Anterior cingulate cortex (tissue), 58 donors: ENCODE data around the gene S100A1.
"Not testable (repeated sequence)": the region's sequence is repeated elsewhere in the genome, so short reads cannot be mapped to it uniquely, and the experiment has no call there.

Source experiments
- DNase-seq, 58 donors: peaks; one replicate each; lab custom pipeline; 2025; lab: John Stamatoyannopoulos, UW

S100A1 gene

DNA sequence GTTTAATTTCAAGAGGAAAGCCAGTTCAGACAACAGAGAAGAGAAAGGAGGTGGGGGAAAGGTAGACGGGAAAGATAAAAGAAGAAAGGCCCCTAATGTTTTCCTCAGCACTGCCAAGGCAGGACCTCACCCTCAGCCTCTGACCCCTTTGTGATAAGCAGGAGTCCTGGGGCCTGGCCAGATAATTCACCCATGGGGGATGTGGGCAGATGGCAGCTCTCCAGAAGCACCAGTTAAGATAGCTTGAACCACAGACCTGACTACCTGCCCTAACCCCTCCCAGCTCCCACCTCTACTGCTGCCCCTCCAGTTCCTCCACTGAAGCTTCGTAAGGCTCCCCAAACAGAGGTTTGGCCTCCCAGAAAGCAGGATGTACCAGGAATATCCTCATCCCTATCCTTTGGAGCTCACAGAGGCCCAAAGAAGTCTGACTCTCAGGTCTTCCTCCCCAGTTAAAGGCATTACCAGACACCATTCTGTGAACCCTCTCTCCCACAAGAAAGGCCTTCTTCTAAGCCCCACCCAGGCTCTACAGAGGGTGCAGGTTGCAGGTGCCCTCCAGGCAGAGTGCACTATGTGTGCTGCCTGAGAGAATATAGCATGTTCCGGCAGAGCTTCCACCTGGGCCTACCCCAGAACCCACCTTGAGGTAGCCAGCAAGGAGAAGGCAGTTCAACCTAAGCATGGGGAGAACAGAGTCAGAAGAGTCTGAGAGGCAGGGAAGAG is 21.1 kb downstream of the S100A1 start:
- peak in 1 of 58 donors; percentile 6 for DNase-seq

DNA sequence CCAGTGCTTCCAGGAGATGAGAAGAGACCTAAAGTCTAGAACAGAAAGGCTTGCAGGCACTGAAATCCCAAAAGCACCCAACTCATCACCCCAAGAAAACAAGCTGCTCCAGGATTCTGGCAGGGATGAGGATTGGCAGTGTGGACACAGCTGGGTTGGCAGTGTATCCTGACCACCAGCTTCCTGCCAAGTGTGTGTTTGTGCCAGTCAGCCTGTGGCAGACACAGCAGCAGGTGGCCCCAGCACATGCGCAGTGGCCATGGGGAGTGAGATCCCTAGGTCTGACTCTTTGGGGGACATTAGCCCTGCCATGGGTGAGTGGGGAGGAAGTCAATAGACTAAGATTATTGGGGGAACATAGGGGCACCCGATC is 21.6 kb downstream of the S100A1 start:
- DNase-seq, result peak in 54 of 58 donors; percentile 23 to 90 (median 70)

DNA sequence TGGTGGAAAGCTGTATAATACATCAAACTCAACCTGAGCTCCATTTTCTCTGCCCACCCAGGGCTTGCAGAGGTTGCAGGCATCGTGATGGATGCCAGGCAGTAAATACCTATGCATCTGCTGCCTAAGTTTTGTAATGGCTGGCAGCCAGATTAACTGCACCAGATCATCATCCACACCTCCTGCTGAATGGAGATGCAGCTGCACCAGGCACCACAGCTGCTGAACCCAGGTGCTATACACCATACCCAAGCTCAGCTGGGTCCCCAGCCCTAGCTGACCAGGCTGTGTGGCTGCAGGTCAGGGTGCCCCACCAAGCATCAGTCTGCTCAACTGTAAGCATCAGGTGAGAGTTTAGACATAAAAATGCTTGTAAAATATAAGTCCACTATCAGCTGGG is 23.5 kb downstream of the S100A1 start:
- no peak for DNase-seq

DNA sequence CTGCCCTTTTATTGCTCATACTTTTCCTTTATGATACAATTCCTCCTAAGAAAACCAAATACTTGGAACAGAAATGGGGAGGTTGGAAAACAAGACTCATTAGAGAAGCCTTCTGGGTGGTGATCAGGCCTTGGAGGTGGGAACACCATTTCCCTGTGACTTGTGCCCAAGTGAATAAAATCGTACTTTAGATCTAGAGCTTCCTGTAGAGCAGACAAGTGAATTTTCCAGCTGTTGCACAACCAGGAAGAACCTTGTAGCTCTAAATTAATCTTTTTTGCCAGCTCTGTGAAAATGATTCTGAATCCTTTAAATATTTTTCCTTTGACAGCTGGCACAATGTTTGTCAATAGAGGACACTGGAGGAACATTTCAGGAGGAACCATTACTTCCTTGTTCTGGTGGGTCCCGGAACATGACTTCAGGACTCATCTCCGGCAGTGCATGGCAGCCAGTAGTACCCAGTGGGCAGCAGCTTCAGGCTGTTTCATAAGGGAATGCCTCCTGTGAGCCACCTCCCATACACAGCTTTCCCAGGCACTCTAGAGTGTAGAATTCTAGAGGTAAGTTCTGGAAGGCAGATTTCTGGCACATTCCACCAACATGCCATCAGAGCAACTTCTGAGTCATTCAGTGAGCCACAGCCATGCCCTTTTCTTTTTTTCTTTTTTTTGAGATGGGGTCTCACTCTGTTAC is 24.7 kb downstream of the S100A1 start:
- no peak for DNase-seq

DNA sequence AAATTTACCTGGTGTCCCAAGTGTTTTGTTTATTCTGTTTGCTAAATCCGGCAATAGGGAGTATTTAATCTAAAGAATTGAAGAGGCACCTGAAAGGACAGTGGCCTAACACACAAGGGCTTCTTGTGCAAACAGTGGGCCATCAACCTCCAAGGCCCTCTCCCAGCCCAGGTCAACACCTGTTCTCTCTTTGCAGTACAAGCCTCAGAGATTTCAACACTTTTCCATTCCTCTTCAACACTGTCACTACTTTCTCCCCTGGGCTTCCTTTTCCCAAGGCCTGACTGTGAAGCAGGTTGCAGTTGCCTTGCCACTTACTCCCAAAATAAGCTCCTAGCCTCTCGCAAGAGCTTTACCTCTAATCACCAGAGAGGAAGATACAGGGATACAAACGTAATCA is 27.1 kb downstream of the S100A1 start:
- no peak for DNase-seq

DNA sequence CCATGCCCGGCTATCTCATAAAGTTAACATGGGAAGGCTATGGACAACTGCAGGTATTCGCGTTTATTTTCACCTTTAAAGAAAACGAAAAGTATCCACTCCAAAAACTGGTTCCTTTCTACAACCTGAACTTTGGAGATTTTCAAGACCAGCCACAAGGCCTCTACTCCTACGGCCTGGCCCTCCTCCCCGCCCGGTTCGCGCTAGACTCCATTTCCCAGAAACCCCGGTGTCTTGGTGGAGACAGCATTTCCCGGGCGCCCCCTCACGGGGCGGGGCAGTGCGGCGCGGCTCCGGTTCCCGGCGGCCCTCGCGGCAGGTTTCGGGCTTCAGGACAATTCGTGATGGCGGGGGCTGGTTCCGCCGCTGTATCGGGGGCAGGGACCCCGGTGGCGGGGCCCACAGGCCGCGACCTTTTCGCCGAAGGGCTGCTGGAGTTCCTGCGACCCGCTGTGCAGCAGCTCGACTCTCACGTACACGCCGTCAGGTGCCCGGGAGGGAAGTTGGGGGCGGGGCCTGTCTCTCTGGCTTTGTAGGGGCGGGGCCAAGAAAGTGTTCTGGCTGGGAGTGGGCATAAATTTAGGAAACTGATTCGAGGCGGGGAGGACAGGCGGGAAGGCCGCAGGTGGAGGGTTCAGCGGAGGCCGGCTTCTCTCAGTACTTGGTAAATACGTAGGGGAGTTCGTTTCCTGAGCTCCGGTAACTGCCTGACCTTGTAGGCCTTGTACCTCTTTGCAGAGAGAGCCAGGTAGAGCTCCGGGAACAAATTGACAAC is 30.4 kb downstream of the S100A1 start, which contains the start of gene SNAPIN:
Gene SNAPIN (plus strand): TSS at position 304 of the 775 bp plus-strand sequence. CDS start 41 bp downstream, at position 345.
- DNase-seq, result peak; percentile 53 to 93 (median 86)

DNA sequence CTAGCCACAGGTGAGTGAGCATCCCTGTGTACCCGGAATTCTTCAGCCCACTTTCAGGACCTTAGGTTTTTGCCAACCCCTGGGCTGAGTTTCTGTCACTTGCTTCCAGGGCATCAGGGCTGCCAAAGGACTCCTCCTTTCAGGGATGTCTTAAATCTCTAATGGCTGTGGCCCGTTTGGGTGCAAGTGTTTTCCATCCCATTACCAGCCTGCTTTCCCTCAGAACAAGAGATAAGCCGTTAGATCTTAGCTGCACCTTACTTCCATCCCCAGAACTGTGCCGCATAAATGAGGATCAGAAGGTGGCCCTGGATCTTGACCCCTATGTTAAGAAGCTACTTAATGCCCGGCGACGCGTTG is 30.9 kb downstream of the S100A1 start:
- DNase-seq, result no peak

DNA sequence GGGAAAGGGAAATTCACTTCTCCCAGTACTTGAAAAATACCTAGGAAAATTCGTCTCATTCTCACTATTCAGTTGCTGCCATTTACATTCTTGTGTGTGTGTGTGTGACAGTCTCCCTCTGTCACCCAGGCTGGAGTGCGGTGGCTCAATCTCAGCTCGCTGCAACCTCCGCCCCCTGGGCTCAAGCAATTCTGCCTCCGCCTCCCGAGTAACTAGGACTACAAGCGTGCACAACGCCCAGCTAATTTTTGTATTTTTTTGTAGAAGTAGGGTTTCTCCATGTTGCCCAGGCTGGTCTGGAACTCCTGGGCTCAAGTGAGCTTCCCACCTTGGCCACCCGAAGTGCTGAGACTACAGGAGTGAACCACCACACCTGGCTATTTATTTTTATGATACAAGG is 31.4 kb downstream of the S100A1 start:
- no peak for DNase-seq

DNA sequence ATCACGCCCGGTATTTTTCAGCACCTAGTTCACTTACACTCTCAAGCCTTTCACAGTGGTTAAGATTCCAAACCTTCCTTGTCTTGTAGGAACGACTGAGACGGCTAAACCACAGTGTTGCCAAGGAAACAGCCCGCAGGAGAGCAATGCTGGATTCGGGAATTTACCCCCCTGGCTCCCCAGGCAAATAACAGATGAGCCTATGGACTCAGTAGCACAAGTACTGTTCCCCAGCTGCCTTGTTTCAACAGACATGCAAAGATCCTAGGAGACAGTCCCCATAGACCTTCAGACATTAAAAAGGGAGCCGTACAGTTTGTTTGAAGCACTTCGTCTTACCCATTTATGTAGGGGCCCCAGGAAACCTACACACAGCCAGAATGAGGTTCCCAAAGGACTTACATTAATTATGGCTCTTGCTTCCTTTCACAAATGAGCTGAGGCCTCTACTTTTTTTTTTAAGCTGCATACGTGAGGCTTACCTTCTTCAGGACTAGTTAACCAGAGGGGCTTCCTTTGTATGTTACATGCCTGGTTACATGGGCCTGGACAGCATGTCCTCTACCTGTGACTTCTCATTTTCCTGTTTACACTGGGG is 33.0 kb downstream of the S100A1 start:
- DNase-seq, result no peak

DNA sequence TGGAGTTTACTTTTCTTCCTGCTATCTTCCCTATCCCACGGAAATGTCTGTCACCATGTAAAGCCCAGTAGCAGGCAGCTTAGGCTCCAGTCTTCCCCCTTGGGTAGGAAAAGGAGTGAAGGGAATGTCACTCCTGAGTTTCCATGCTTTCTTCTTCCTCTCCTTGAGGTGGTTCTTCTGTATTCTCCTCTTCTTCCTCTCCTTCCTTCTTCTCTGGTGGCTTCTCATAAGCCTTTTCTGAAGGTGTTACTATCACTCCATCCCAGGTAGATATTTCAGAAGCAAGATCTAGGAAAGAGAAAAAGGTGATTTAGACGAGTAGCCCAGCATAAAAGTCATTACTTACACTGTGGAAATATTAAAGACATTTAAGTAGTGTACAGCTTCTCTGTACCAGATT is 34.0 kb downstream of the S100A1 start:
- DNase-seq, result no peak

DNA sequence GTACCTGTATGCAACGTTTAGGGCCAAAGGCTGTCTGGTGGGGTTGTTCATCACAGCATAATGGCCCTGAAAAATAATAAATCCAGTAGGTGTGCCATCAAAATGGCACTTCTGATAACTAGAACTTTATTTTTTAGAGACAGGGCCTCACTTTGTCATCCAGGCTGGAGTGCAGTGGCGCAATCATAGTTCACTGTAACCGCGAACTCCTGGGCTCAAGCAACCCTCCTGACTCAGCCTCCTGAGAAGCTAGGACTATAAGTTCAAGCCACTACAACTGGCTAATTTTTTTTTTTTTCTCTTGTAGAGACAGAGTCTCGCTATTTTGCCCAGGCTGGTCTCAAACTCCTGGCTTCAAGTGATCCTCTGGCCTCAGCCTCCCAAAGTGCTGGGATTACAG is 35.0 kb downstream of the S100A1 start:
- no peak for DNase-seq

DNA sequence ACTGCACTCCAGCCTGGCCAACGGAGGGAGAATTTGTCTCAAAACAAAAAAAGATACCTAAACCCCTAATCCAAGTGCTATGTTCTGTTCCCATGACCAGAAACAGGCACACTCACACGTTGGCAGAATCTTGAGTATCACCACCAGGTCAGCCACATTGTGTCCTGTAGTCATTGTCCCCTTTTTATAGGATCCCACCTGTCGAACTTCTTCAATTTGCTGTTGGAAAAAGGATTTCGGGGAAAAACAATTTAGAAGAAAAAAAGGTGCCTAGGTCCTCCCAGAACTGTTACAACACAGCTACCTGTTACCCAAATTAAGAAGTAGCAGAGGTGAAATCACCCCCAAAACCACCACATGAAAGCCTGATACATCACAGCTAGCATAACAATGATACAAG is 39.2 kb downstream of the S100A1 start:
- DNase-seq, result no peak

DNA sequence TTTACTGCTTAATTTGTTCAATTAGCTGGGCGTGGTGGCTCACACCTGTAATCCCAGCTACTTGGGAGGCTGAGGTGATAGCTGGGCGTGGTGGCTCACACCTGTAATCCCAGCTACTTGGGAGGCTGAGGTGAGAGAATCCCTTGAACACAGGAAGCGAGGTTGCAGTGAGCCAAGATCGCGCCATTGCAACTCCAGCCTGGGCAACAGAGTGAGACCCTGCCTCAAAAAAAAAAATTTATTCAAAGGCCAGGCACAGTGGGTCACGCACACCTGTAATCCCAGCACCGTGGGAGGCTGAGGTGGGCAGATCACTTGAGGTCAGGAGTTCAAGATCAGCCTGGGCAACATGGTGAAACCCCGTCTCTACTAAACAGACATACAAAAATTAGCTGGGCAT is 40.4 kb downstream of the S100A1 start:
- DNase-seq, result not testable (repeated sequence)

DNA sequence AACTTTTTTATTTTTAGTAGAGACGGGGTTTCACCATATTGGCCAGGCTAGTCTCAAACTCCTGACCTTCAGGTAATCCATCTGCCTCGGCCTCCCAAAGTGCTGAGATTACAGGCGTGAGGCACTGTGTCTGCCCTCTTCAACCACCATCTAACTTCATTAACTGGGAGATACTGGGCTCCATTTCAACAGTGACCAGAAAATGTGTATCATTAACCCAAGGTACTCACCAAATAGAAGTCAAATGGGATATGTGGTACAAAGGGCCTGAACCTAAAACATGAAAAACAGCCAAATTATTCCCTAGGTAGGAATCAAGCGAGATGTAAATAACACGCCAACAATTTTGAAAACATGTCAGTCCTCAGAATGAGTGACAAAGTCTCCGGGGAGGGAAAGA is 41.4 kb downstream of the S100A1 start:
- DNase-seq, result no peak

DNA sequence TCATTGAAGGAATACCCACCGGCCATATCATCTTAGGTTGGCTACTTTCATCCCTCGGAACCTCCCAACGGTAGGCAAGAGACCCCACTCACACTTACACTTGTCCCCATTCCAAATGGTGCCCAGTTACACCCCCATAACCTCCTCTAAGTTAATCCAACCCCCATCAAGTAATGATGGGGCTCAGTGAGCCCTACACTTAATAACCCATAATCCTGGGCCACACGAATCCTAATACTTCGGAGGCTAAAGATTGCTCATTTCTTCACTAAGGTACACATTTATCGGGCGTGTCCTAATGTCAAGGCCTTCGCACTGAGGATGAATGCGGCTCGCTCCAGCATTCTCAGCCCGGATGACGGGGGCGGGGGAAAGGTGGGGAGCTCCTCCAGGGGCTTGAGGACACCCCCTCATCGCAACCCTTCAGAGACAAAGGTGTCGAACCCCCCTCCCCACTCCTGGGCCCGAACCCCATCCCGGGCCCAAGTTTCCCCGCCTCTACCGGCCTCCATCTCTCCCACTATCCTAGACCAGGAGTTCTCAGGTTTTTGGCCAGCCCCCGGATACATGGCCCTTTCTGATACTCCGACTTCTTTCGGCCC is 42.1 kb downstream of the S100A1 start:
- DNase-seq, result no peak

DNA sequence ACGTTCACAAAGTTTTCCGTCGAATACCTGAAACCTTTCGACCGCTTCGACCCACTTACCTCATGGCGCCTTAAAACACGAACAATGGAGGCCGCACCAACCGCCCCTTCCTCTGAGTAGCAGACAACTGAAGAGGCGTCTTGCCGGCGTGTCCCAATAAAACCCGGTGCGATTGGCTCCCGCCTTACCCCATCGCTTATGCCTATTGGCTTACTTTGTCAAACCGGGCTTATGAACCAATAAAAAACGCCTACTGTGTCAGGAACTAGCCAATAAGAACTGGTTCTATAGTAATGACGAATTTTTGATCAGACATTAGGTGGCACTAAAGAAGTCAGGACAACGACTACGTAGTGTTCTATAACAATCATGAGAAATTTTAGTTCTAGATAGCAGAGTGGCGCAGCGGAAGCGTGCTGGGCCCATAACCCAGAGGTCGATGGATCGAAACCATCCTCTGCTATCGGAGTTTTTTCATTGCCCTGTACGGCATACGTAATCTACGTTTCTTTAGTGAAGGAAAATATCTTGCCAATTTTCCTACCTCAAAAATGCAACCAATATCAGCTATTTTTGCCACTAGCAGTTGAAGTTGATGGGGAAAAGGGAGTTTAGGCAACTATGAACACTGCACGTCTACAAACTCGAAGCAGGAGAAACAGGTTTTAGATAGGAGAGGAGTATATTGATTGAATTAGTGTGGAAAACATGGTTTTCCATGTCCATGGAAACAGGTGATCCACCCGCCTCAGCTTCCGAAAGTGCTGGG is 42.8 kb downstream of the S100A1 start, which contains the start of gene ILF2:
Gene ILF2 (minus strand): TSS at position 135 of the 769 bp plus-strand sequence. CDS start 71 bp downstream, at position 64.
- DNase-seq, result peak; percentile 50 to 98 (median 91)

DNA sequence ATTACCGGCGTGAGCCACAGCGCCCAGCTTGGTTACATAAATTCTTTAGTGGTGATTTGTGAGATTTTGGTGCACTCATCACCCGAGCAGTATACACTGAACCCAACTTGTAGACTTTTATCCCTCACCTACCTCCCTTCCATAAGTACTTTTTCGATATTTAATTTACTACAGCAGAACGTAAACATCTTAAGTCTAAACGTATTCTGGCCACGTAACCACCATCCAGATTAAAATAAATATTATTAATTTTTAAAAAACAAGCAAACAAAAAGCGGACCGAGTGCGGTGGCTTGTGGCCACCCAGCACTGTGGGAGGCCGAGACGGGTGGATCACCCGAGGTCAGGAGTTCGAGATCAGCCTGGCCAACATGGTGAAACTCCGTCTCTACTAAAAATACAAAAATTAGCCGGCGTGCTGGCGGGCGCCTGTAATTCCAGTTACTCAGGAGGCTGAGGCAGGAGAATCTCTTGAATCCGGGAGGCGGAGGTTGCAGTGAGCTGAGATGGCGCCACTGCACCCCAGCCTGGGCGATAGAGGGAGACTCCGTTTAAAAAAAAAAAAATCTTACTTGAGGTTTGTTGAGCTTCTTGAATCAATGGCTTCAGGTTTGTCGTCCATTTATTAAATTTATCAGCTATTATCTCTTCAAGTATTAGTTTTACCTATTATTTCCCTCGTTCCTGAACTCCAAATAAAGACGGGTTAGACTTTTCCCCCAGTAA is 43.6 kb downstream of the S100A1 start:
- DNase-seq, result peak in 8 of 58 donors; percentile 11 to 57 (median 24)

DNA sequence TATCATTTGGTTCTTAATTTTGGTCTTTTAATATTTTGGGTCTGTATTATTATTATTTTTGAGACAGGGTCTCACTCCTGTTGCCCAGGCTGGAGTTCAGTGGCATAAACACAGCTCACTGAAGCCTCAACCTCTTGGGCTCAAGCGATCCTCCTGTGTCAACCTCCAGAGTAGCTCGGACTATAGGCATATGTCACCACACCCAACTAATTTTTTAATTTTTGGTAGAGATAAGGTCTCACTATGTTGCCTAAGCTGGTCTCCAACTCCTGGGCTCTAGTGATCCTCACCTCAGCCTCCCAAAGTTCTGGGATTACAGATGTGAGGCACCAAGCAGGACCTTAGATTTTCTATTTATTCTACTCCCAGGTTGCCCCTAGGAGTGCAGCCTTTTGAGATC is 45.3 kb downstream of the S100A1 start:
- no peak for DNase-seq
